Osteoblast (primary cell): Measurements from ENCODE around the gene BAD. TPM values are rescaled to one million over a fixed set of nuclear protein-coding genes. Genes with fewer than 3 reads are reported as not detected.
A peak's percentile ranks its signal among the peaks of the same experiment; 100 is the strongest.

Experiments used
- DNase-seq: peaks from one replicate; pipeline ENCODE4 v3.0.0; 2011; ENCODE audit warnings: low spot score, mixed read lengths; ENCODE audit not compliant: insufficient read length; ENCODE audit errors: missing footprints
- H2AFZ ChIP-seq: 2 replicates; pipeline ENCODE4 v1.6.0; 2011; ENCODE audit warnings: mild to moderate bottlenecking, low read length
- H3K27ac ChIP-seq: 2 replicates; pipeline ENCODE4 v1.5.1; 2011; ENCODE audit warnings: mild to moderate bottlenecking, low read depth, low read length, moderate library complexity
- H3K27me3 ChIP-seq: 2 replicates; pipeline ENCODE4 v1.6.0; 2012; ENCODE audit warnings: mild to moderate bottlenecking, control low read depth, inconsistent platforms, low read length, moderate library complexity; ENCODE audit not compliant: insufficient read depth
- H3K36me3 ChIP-seq: 2 replicates; pipeline ENCODE4 v1.5.1; 2011; ENCODE audit warnings: mild to moderate bottlenecking, low read length, control low read depth, moderate library complexity; ENCODE audit not compliant: insufficient read depth
- H3K4me1 ChIP-seq: 2 replicates; pipeline ENCODE4 v1.5.1; 2011; ENCODE audit warnings: mild to moderate bottlenecking, low read length, control low read depth, moderate library complexity; ENCODE audit not compliant: insufficient read depth
- H3K4me2 ChIP-seq: 2 replicates; pipeline ENCODE4 v1.6.0; 2011; ENCODE audit warnings: mild to moderate bottlenecking, low read length; ENCODE audit not compliant: insufficient read depth
- H3K4me3 ChIP-seq: fragments of 200-600 bp; sonication (generic); 3 replicates; pipeline ENCODE4 v1.5.1; 2012; ENCODE audit warnings: mild to moderate bottlenecking, low read length, inconsistent platforms; ENCODE audit not compliant: insufficient read depth
- H3K79me2 ChIP-seq: 2 replicates; pipeline ENCODE4 v1.6.0; 2012; ENCODE audit warnings: mild to moderate bottlenecking, low read length, control low read depth, inconsistent platforms; ENCODE audit not compliant: insufficient read depth
- H3K9me3 ChIP-seq: 2 replicates; pipeline ENCODE4 v1.5.1; 2011; ENCODE audit warnings: low read depth, low read length, control low read depth
- H4K20me1 ChIP-seq: 2 replicates; pipeline ENCODE4 v1.6.0; 2012; ENCODE audit warnings: mild to moderate bottlenecking, low read length, control low read depth; ENCODE audit not compliant: insufficient read depth
- CTCF ChIP-seq: IDR thresholded peaks from 2 replicates; pipeline ENCODE4 v1.5.1; 2011; ENCODE audit warnings: mild to moderate bottlenecking, low read depth, low read length, moderate library complexity; ENCODE audit errors: extremely low read depth
- total RNA-seq: library from RNA; depleted of rRNA; stranded (reverse); fragments of >200 nt; gene quantifications from 2 replicates; pipeline ENCODE4 v1.2.3, GENCODE V29; 2012

BAD gene
- total RNA-seq, 1 donor = 70.9 TPM

GRCh38 chr11:64253043-64253442, 31.4 kb downstream of the BAD start:
- Histone ChIP-seq H3K4me3 (no peak overlapping the region), H4K20me1 (no peaks in the 10 kb centered on the region), H3K4me1 (peaks cover 7% of the 10 kb centered on the region), H2AFZ (no peak overlapping the region), H3K27me3 (no peaks in the 10 kb centered on the region), H3K4me2 (peak overlapping the region; percentile 98), H3K9me3 (no peaks in the 10 kb centered on the region), H3K36me3 (peaks cover 22% of the 10 kb centered on the region), H3K27ac (no peak overlapping the region), H3K79me2 (peaks cover 30% of the 10 kb centered on the region)
- no peak for TF ChIP-seq CTCF
- peak; percentile 85 for DNase-seq

GRCh38 chr11:64252003-64252872, 32.2 kb downstream of the BAD start:
- DNase-seq = peak; percentile 99
- Histone ChIP-seq H2AFZ (peak overlapping the region; percentile 63), H3K4me1 (peaks cover 7% of the 10 kb centered on the region), H3K27ac (peak overlapping the region; percentile 58), H3K36me3 (peaks cover 20% of the 10 kb centered on the region), H3K4me3 (peak overlapping the region; percentile 91), H3K27me3 (no peaks in the 10 kb centered on the region), H4K20me1 (no peaks in the 10 kb centered on the region), H3K4me2 (peak overlapping the region; percentile 98), H3K9me3 (no peaks in the 10 kb centered on the region), H3K79me2 (peaks cover 30% of the 10 kb centered on the region)
- peak; percentile 61 for TF ChIP-seq CTCF

- H4K20me1 ChIP-seq = no peaks in the 10 kb centered on the region
- H3K4me2 ChIP-seq = peak overlapping the region; percentile 98
- peaks cover 19% of the 10 kb centered on the region for H3K36me3 ChIP-seq
- peak overlapping the region; percentile 58 for H3K27ac ChIP-seq
- peaks cover 30% of the 10 kb centered on the region for H3K79me2 ChIP-seq
- no peak for DNase-seq
- peak overlapping the region; percentile 63 for H2AFZ ChIP-seq
- no peaks in the 10 kb centered on the region for H3K9me3 ChIP-seq
- peak overlapping the region; percentile 91 for H3K4me3 ChIP-seq
- H3K27me3 ChIP-seq = no peaks in the 10 kb centered on the region
- TF ChIP-seq CTCF = no peak
- peaks cover 11% of the 10 kb centered on the region for H3K4me1 ChIP-seq
These were observed 32.8 kb downstream of the BAD start for GRCh38 chr11:64251753-64252002.

- DNase-seq = peak; percentile 99
- peak; percentile 49 for TF ChIP-seq CTCF
- Histone ChIP-seq H3K79me2 (peaks cover 30% of the 10 kb centered on the region), H3K4me2 (peak within 1 kb of the TSS; percentile 98), H4K20me1 (no peaks in the 10 kb centered on the region), H3K4me3 (peak within 1 kb of the TSS; percentile 91), H3K36me3 (peaks cover 15% of the 10 kb centered on the region), H3K4me1 (peaks cover 11% of the 10 kb centered on the region), H3K27me3 (no peaks in the 10 kb centered on the region), H2AFZ (peak within 1 kb of the TSS; percentile 89), H3K9me3 (no peaks in the 10 kb centered on the region), H3K27ac (peak within 1 kb of the TSS; percentile 58)
These were observed 33.3 kb downstream of the BAD start, which contains the start of gene PLCB3 for GRCh38 chr11:64251016-64251752. PLCB3 (plus strand) TSS chr11:64251530; CDS start chr11:64251650, 120 bp downstream.
